CD4-positive, alpha-beta T cell treated with Interferon gamma for 1 hour (primary cell): ENCODE data around the gene HGD.
"Not testable (repeated sequence)": the region's sequence is repeated elsewhere in the genome, so short reads cannot be mapped to it uniquely, and the experiment has no call there.

Experiments
- DNase-seq: peaks from one replicate; pipeline ENCODE4 v3.0.0-alpha.2; 2020

The HGD gene

GRCh38 chr3:120636795-120637401 is 45.1 kb downstream of the HGD start:
- DNase-seq, result no peak

GRCh38 chr3:120634539-120634938 is 47.5 kb downstream of the HGD start:
- no peak for DNase-seq

- no peak for DNase-seq
Observed at GRCh38 chr3:120625159-120625586, 56.9 kb downstream of the HGD start.

- no peak for DNase-seq
Observed at GRCh38 chr3:120623727-120624093, 58.3 kb downstream of the HGD start.

- no peak for DNase-seq
Observed at GRCh38 chr3:120622870-120623726, 58.9 kb downstream of the HGD start.

- no peak for DNase-seq
Observed at GRCh38 chr3:120622457-120622856, 59.6 kb downstream of the HGD start.

GRCh38 chr3:120616745-120617144 is 65.3 kb downstream of the HGD start:
- DNase-seq, result not testable (repeated sequence)

GRCh38 chr3:120615847-120616609 is 66.0 kb downstream of the HGD start:
- DNase-seq, result peak; percentile 5

- DNase-seq, result no peak
Observed at GRCh38 chr3:120614765-120615164, 67.3 kb downstream of the HGD start.

- DNase-seq, result no peak
Observed at GRCh38 chr3:120608506-120608905, 73.5 kb downstream of the HGD start.

GRCh38 chr3:120604784-120605183 is 77.3 kb downstream of the HGD start:
- no peak for DNase-seq

GRCh38 chr3:120604382-120604781 is 77.7 kb downstream of the HGD start:
- no peak for DNase-seq

- DNase-seq, result no peak
Observed at GRCh38 chr3:120602682-120603081, 79.4 kb downstream of the HGD start.

GRCh38 chr3:120601554-120601953 is 80.5 kb downstream of the HGD start:
- no peak for DNase-seq

- DNase-seq, result no peak
Observed at GRCh38 chr3:120599211-120599610, 82.8 kb downstream of the HGD start.

GRCh38 chr3:120597445-120598049 is 84.5 kb downstream of the HGD start:
- DNase-seq, result no peak

GRCh38 chr3:120596853-120597223 is 85.2 kb downstream of the HGD start:
- DNase-seq, result no peak

- DNase-seq, result peak; percentile 99
Observed at GRCh38 chr3:120596116-120596852, 85.8 kb downstream of the HGD start, which contains the start of gene NDUFB4. Gene NDUFB4, plus strand, starts transcription at chr3:120596336. Its CDS starts 24 bp downstream, at chr3:120596360.

GRCh38 chr3:120595788-120596115 is 86.3 kb downstream of the HGD start:
- no peak for DNase-seq

- DNase-seq, result no peak
Observed at GRCh38 chr3:120587332-120587975, 94.6 kb downstream of the HGD start.
